Measurements from ENCODE around the gene MECP2.

DNA sequence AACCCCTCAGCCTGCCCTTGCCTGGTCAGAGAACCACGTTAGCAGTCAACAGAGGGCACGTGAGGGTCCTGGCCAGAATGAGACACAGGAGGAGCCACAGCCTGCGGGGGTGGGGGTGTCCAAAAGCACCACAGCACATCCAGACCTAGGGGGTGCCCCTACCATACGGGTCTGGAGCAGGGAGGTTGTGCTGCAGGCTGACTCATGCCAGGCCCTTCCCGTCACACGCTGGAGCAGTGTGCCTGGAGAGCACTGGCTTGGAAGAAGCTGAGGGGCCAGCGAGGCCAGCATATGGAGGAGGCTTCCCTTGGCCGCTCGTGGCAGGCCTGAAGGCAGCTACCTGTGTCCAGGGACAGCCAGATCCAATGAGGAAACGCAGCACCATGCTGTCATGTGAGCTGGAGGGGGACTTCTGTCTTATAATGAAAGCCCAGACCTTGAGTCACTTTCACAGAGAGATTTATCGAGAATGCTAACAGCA lies 76.3 kb downstream of the MECP2 start:
- TF ChIP-seq, protein P1, sequence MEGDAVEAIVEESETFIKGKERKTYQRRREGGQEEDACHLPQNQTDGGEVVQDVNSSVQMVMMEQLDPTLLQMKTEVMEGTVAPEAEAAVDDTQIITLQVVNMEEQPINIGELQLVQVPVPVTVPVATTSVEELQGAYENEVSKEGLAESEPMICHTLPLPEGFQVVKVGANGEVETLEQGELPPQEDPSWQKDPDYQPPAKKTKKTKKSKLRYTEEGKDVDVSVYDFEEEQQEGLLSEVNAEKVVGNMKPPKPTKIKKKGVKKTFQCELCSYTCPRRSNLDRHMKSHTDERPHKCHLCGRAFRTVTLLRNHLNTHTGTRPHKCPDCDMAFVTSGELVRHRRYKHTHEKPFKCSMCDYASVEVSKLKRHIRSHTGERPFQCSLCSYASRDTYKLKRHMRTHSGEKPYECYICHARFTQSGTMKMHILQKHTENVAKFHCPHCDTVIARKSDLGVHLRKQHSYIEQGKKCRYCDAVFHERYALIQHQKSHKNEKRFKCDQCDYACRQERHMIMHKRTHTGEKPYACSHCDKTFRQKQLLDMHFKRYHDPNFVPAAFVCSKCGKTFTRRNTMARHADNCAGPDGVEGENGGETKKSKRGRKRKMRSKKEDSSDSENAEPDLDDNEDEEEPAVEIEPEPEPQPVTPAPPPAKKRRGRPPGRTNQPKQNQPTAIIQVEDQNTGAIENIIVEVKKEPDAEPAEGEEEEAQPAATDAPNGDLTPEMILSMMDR (IDR thresholded peaks at IDR 0.05) = no peak
- TF ChIP-seq ZFX (IDR thresholded peaks at IDR 0.05; ENCODE audit: borderline replicate concordance) = no peak

Data from 22Rv1 (cell line).